ENCODE measurements around the gene SPOCK1.

GRCh38 chr5:137300411-137301240, 198.5 kb downstream of the SPOCK1 start:
- no peak for TF ChIP-seq CTCF (conservative IDR thresholded peaks at IDR 0.05)
- no peak for TF ChIP-seq EZH2 (IDR thresholded peaks at IDR 0.05; ENCODE audit: low read depth)

Measured in PC-9 (cell line).